Motor neuron (in vitro differentiated cells): ENCODE data around the gene UCK2. TPM values are rescaled to one million over a fixed set of nuclear protein-coding genes. Genes with fewer than 3 reads are reported as not detected.

ENCODE experiments used
- ATAC-seq, 8 experiments: fragments of 200-7000 bp; cut with Tn5 transposase; replicated peaks in 6 of 8; 2 replicates each; pipeline ENCODE4 v1.8.0; 2021; ENCODE audit warnings: mild to moderate bottlenecking in 8 of 8, moderate library complexity in 8 of 8
- H3K27ac ChIP-seq, 2 donors: fragments of 250-450 bp; sonication (Bioruptor Pico); 2 replicates each; pipeline ENCODE4 v1.9.0; 2021; ENCODE audit warnings: antibody characterized with exemption in 2 of 2, mild to moderate bottlenecking in 2 of 2, moderate library complexity in 1 of 2
- H3K4me1 ChIP-seq, 2 donors: fragments of 250-450 bp; sonication (Bioruptor Pico); replicated peaks in 1 of 2; 2 replicates each; pipeline ENCODE4 v1.6.1; 2021; ENCODE audit warnings: antibody characterized with exemption in 2 of 2, mild to moderate bottlenecking in 2 of 2, moderate library complexity in 1 of 2
- H3K4me3 ChIP-seq, 5 donors: fragments of 250-450 bp; sonication (Bioruptor Pico); 2 replicates each; pipeline ENCODE4 v1.9.0; 2021; ENCODE audit warnings: antibody characterized with exemption in 5 of 5, mild to moderate bottlenecking in 5 of 5, moderate library complexity in 4 of 5
- WGBS, 10 experiments: fragments of 450-650 bp; shearing (Covaris generic); methylation state at CpG; one replicate each; pipeline ENCODE4 v1.0.0; 2022; 5-methylcytosine and 5-hydroxymethylcytosine counted together
- in situ Hi-C, 9 experiments: fragments of 400-800 bp; cut with MboI; loops; one replicate each; pipeline ENCODE4 v1.15.0; 2021; ENCODE audit warnings: low sequenced_read_pairs in 9 of 9, low pct_unique_long_range_greater_than_20kb in 2 of 9; ENCODE audit not compliant: unreplicated experiment in 9 of 9
- total RNA-seq, 8 experiments: library from RNA; unstranded; fragments of 300-600 nt; gene quantifications; 2 replicates each; pipeline versions ENCODE4 v1.2.3 to v1.2.4, GENCODE V29; 2022

Gene UCK2
- total RNA-seq, 8 experiments from 2014 or later, result 28.3 to 83.2 (median 46.0) TPM

GRCh38 chr1:165893507-165893906 lies 66.1 kb downstream of the UCK2 start:
- in situ Hi-C loops, result no loop called here
- no peak for ATAC-seq
- H3K4me1 ChIP-seq, result no peaks in the 10 kb centered on the region

DNA sequence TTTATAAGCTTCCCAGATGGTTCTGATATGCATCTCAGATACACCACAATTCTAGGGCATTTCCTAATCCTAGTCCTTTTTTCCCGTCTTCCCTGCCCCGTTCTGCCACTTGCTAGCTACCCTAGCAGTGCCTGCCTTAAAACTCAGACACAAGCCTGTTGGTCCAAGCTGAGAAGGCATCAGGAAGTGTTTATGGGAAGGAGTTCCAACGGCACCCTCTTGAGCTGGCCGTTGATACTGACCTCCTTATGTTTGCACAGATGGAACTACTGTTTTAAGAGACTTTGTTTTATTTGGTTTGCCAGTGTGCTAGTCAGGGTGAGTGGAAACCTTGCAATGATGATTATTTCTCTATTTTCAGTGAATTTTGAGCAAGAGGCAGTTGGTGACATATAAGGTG lies 67.2 kb downstream of the UCK2 start:
- no peak overlapping the region for H3K4me3 ChIP-seq
- in situ Hi-C loops, result no loop called here
- 20 to 100% (median 70%) methylated on average over 1 to 4 of the region's 4 CpGs; no CpG with 5 or more reads in 2 of the 10 experiments for WGBS, 10 experiments
- no peaks in the 10 kb centered on the region for H3K4me1 ChIP-seq
- peak in 1 of 8 experiments; percentile 32 for ATAC-seq
- no peak overlapping the region for H3K27ac ChIP-seq

More at GRCh38 chr1:165893507-165893906, 66.1 kb downstream of the UCK2 start:
- Histone ChIP-seq H3K27ac (no peak overlapping the region), H3K4me3 (no peak overlapping the region)
- WGBS, 10 experiments, result 50 to 100% (median 96%) methylated on average over 1 to 2 of the region's 2 CpGs; no CpG with 5 or more reads in 1 of the 10 experiments

DNA sequence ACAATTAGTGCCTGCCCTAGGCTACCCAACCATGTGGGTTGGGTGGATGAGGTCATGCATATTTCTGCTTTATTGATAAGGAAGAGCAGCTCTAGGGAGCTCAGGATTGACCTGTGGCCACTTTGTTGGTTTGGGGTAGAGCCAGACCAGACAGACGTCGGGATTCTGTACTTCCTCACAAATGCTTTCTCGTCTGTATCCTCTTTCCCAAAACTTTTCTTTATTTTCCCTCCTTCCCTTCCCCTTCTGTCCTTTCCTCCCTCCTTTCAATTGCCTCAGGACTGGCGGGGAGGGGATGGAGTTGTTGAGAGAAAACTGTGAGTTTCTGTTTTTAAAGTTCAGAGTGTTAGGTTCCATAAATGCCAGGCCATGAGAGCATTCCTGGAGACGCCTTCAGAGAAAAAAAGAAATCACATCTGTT lies 68.0 kb downstream of the UCK2 start:
- Histone ChIP-seq H3K4me1 (no peaks in the 10 kb centered on the region), H3K27ac (no peak overlapping the region), H3K4me3 (no peak overlapping the region)
- WGBS, 10 experiments, result 26 to 100% (median 91%) methylated on average over 2 to 5 of the region's 5 CpGs
- ATAC-seq, result peak in 2 of 8 experiments; percentile 7 to 9
- in situ Hi-C loops, result no loop called here

- 65 to 100% (median 89%) methylated on average over 1 to 9 of the region's 10 CpGs; no CpG with 5 or more reads in 6 of the 10 experiments for WGBS, 10 experiments
- H3K27ac ChIP-seq, result no peak overlapping the region
- in situ Hi-C loops, result no loop called here
- H3K4me1 ChIP-seq, result no peaks in the 10 kb centered on the region
- peak in 3 of 8 experiments; percentile 51 to 86 (median 78) for ATAC-seq
- no peak overlapping the region for H3K4me3 ChIP-seq
Measured at GRCh38 chr1:165896277-165896676, 68.9 kb downstream of the UCK2 start.

- Histone ChIP-seq H3K4me1 (no peaks in the 10 kb centered on the region), H3K27ac (no peak overlapping the region), H3K4me3 (no peak overlapping the region)
- peak in 1 of 8 experiments; percentile 4 for ATAC-seq
- WGBS, 10 experiments, result 53 to 100% (median 86%) methylated on average over 1 to 12 of the region's 12 CpGs
- in situ Hi-C loops, result no loop called here
Measured at GRCh38 chr1:165897326-165898303, 70.2 kb downstream of the UCK2 start.

GRCh38 chr1:165898837-165899236 lies 71.4 kb downstream of the UCK2 start:
- in situ Hi-C loops, result no loop called here
- H3K4me3 ChIP-seq, result no peak overlapping the region
- no peaks in the 10 kb centered on the region for H3K4me1 ChIP-seq
- peak in 5 of 8 experiments; percentile 16 to 63 (median 32) for ATAC-seq
- 0 to 91% (median 83%) methylated on average over 1 to 3 of the region's 3 CpGs; no CpG with 5 or more reads in 4 of the 10 experiments for WGBS, 10 experiments
- no peak overlapping the region for H3K27ac ChIP-seq

DNA sequence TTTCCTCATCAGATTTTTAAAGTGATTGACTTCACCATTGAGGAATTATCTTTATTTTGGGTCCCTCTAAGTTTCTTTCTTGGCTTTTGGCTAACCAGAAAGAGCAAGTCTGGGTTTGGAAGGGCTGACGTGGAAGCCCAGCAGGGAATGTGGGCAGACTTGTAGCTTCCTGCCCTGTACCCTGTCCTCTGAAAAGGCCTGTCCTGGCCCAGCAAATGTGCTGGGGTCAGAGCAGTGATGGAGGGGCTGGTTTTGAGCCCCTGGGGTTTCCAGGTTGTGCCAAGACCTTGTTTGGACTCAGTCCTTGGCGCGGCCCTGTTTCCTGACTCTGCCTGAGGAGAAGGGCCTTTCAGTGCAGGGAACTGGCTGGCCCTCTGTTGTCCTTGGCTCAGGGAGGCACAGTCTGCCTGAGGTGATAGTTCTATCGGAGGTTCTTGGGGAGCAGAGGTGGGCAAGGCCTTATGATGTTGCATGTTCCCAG lies 72.1 kb downstream of the UCK2 start:
- in situ Hi-C loops, result no loop called here
- Histone ChIP-seq H3K4me1 (no peaks in the 10 kb centered on the region), H3K27ac (no peak overlapping the region), H3K4me3 (no peak overlapping the region)
- 71 to 95% (median 80%) methylated on average over 1 to 4 of the region's 4 CpGs; no CpG with 5 or more reads in 5 of the 10 experiments for WGBS, 10 experiments
- no peak for ATAC-seq

GRCh38 chr1:165900576-165901380 lies 73.4 kb downstream of the UCK2 start:
- WGBS, 10 experiments, result 0 to 88% (median 46%) methylated on average over 1 to 18 of the region's 22 CpGs
- H3K27ac ChIP-seq, result no peak overlapping the region
- in situ Hi-C loops, result loop anchor here (10.0 to 25.0 kb wide), 7 partner anchors 138 to 1162 kb away; partner anchors contain the start of gene TMCO1 (in 1 of the 9)
- H3K4me1 ChIP-seq, result no peaks in the 10 kb centered on the region
- no peak overlapping the region for H3K4me3 ChIP-seq
- peak in 2 of 8 experiments; percentile 1 to 69 for ATAC-seq

- in situ Hi-C loops, result loop anchor here (10.0 to 25.0 kb wide), 7 partner anchors 140 to 1160 kb away; partner anchors contain the start of gene TMCO1 (in 1 of the 9)
- 67 to 100% (median 100%) methylated on average over 1 to 3 of the region's 4 CpGs; no CpG with 5 or more reads in 5 of the 10 experiments for WGBS, 10 experiments
- no peak overlapping the region for H3K27ac ChIP-seq
- H3K4me3 ChIP-seq, result no peak overlapping the region
- no peaks in the 10 kb centered on the region for H3K4me1 ChIP-seq
- no peak for ATAC-seq
Measured at GRCh38 chr1:165902565-165902964, 75.2 kb downstream of the UCK2 start.

DNA sequence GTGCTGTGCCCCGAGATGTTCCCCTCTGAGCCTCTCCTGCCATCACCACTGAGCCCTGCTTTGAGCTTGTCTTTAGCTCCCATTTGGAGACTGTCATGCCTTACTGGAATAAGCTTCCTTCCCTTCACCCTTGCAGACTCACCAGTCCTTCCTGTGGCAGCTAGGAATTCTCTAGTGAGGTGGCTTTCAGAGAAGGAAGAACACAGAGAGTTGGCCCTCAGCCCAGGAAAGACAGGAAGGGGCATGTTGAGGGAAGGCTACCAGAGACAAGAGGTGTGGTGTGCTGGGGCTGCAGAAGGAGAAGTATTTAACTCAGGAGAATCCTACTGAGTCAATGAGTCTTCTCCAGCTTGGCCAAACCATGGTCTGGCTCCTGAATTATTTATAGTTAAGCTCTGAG lies 76.3 kb downstream of the UCK2 start:
- 67 to 100% (median 90%) methylated on average over 1 of the region's 1 CpG; no CpG with 5 or more reads in 6 of the 10 experiments for WGBS, 10 experiments
- ATAC-seq, result peak in 2 of 8 experiments; percentile 18 to 62
- in situ Hi-C loops, result loop anchor here (10.0 to 25.0 kb wide), 7 partner anchors 141 to 1159 kb away; partner anchors contain the start of gene TMCO1 (in 1 of the 9)
- Histone ChIP-seq H3K4me1 (no peaks in the 10 kb centered on the region), H3K4me3 (no peak overlapping the region), H3K27ac (no peak overlapping the region)

GRCh38 chr1:165904948-165905347 lies 77.5 kb downstream of the UCK2 start:
- 79 to 100% (median 96%) methylated on average over 1 to 4 of the region's 4 CpGs; no CpG with 5 or more reads in 2 of the 10 experiments for WGBS, 10 experiments
- no peak overlapping the region for H3K4me3 ChIP-seq
- no peak overlapping the region for H3K27ac ChIP-seq
- no peaks in the 10 kb centered on the region for H3K4me1 ChIP-seq
- in situ Hi-C loops, result loop anchor here (10.0 to 25.0 kb wide), 7 partner anchors 143 to 1157 kb away; partner anchors contain the start of gene TMCO1 (in 1 of the 9)
- no peak for ATAC-seq

DNA sequence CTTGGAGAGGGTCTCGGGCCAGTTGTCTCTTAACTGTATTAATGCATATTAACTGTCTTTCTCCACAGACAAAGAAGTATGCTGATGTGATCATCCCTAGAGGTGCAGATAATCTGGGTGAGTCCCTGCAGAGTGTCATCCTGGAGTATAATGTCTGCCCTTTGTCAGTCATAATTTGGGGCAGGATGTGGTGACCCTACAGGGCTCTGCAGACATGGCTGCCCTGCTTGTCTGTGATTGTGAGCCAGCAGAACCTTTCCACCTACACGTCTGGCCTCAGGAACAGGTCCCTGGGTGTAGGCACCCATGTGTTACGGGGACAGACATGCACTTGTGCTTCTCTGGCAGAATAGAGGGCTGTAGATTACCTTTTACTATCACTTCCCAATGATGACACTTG lies 78.4 kb downstream of the UCK2 start:
- WGBS, 10 experiments, result 75 to 100% (median 100%) methylated on average over 1 to 2 of the region's 3 CpGs; no CpG with 5 or more reads in 3 of the 10 experiments
- in situ Hi-C loops, result loop anchor here (10.0 to 25.0 kb wide), 7 partner anchors 144 to 1156 kb away; partner anchors contain the start of gene TMCO1 (in 1 of the 9)
- Histone ChIP-seq H3K4me1 (no peaks in the 10 kb centered on the region), H3K4me3 (no peak overlapping the region), H3K27ac (no peak overlapping the region)
- ATAC-seq, result no peak
